Choroid plexus epithelial cell (primary cell): Measurements from ENCODE around the gene IL25.
"Not testable (repeated sequence)": the region's sequence is repeated elsewhere in the genome, so short reads cannot be mapped to it uniquely, and the experiment has no call there.

ENCODE experiments used
- DNase-seq: peaks from one replicate; pipeline ENCODE4 v3.0.0-alpha.2; 2010; ENCODE audit warnings: low read depth
- H3K4me3 ChIP-seq: 2 replicates; pipeline ENCODE4 v1.5.1; 2011; ENCODE audit warnings: low read depth, mild to moderate bottlenecking, control low read depth, low read length, moderate library complexity
- TF ChIP-seq, protein P1 (sequence below): conservative IDR thresholded peaks from 2 replicates; pipeline ENCODE4 v1.5.1; 2011; ENCODE audit warnings: low read depth, mild to moderate bottlenecking, control low read depth, inconsistent platforms, low read length, moderate library complexity

IL25 gene

GRCh38 chr14:23411563-23412525 lies 39.2 kb downstream of the IL25 start:
- TF ChIP-seq, protein P1, sequence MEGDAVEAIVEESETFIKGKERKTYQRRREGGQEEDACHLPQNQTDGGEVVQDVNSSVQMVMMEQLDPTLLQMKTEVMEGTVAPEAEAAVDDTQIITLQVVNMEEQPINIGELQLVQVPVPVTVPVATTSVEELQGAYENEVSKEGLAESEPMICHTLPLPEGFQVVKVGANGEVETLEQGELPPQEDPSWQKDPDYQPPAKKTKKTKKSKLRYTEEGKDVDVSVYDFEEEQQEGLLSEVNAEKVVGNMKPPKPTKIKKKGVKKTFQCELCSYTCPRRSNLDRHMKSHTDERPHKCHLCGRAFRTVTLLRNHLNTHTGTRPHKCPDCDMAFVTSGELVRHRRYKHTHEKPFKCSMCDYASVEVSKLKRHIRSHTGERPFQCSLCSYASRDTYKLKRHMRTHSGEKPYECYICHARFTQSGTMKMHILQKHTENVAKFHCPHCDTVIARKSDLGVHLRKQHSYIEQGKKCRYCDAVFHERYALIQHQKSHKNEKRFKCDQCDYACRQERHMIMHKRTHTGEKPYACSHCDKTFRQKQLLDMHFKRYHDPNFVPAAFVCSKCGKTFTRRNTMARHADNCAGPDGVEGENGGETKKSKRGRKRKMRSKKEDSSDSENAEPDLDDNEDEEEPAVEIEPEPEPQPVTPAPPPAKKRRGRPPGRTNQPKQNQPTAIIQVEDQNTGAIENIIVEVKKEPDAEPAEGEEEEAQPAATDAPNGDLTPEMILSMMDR = no peak
- H3K4me3 ChIP-seq = no peak overlapping the region
- DNase-seq = no peak

- H3K4me3 ChIP-seq = no peak overlapping the region
- DNase-seq = no peak
- TF ChIP-seq, protein P1 = no peak
Measured at GRCh38 chr14:23413681-23414080, 41.1 kb downstream of the IL25 start.

GRCh38 chr14:23414254-23414653 lies 41.6 kb downstream of the IL25 start:
- DNase-seq = no peak

DNA sequence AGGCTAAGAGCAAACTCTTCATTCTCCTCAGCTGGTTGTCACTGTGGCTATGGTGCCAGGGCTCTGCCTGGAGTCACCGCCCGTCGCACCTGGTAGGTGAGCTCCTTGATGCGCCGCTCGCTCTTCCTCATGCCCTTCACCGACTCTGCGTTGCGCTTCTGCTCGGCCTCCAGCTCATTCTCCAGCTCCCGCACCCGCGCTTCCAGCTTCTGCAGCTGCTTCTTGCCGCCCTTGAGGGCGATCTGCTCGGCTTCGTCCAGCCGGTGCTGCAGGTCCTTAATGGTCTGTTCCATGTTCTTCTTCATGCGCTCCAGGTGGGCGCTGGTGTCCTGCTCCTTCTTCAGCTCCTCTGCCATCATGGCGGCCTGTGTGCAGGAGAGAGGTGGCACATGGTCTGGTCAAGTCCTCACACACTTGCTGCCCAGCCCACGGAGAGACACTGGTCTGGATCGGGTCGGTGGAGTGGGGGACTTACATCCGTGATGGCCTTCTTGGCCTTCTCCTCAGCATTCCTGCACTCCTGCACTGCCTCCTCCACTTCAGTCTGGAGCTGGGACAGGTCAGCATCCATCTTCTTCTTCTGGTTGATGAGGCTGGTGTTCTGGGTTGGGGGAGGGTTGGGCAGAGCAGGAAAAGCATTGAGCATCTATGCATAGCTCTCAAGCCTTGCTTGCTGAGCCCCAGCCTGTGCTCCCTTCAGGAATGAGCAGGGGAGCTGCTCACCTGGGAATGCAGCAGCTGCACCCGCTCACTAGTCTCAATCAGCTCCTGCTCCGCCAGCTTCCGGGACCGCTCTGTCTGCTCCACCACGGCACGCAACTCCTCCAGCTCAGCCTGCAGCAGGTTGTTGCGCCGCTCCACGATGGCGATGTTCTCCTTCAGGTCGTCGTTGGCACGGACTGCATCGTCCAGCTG lies 42.6 kb downstream of the IL25 start:
- TF ChIP-seq, protein P1 = no peak
- H3K4me3 ChIP-seq = no peak overlapping the region
- DNase-seq = no peak

More at GRCh38 chr14:23414254-23414653, 41.6 kb downstream of the IL25 start:
- TF ChIP-seq, protein P1 = no peak
- H3K4me3 ChIP-seq = no peak overlapping the region

DNA sequence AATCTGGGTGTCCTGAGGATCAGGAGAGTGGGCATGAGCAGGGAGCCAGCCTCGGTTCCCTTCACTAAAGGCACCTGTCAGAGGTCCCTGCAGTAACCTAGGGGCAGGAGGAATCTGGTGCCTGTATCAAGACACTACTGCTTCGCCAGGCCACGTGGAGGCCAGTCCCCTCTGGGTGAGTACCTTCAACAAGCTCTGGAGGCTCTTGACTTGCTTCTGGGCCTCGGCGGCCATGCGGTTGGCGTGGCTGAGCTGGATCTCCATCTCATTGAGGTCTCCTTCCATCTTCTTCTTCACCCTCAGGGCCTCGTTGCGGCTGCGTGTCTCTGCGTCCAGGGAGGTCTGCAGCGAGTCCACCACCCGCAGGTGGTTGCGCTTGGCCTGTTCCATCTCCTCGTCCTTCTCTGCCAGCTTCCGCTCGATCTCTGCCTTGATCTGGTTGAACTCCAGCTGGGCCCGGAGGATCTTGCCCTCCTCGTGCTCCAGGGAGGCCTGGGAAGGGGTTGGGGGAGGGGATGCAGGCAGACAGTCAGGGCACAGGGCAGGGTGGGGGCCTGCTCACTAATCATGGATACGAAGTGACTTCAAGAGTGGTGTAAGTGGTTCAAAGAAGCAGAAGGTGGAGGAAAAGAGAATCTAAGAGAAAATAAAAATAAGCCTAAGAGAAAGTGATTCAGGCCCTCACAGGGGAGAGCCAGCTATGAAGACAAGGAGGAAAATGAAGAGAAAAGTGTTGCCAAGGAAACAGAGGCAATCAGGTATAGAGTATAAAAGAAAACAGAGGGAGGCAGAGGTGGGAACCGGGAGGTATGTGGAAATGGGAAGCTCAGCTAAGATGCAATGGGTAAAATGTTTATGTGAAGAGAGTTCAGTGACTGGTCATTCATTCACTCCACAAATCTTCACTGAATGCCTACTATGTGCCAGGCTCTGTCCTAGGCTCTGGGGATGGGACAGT lies 43.5 kb downstream of the IL25 start:
- TF ChIP-seq, protein P1 = no peak
- no peak for DNase-seq
- H3K4me3 ChIP-seq = no peak overlapping the region

DNA sequence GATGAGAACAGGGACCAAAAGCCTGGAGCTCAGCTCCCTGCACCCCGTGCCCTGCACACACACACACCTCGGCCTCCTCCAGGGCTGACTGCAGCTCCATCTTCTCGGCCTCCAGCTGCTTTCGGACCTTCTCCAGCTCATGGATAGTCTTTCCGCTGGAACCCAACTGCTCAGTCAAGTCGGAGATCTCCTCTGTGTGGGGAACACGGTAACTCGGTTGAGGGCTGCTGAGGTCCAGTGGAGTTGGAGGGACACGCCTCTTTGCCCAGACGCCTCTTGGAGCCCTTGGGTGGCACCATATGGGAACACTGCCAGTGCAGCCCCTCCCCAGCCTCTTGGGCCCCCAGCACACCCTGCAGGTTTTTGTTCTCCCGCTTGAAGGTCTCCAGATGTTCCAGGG lies 44.2 kb downstream of the IL25 start:
- H3K4me3 ChIP-seq = no peak overlapping the region
- TF ChIP-seq, protein P1 = no peak
- no peak for DNase-seq

DNA sequence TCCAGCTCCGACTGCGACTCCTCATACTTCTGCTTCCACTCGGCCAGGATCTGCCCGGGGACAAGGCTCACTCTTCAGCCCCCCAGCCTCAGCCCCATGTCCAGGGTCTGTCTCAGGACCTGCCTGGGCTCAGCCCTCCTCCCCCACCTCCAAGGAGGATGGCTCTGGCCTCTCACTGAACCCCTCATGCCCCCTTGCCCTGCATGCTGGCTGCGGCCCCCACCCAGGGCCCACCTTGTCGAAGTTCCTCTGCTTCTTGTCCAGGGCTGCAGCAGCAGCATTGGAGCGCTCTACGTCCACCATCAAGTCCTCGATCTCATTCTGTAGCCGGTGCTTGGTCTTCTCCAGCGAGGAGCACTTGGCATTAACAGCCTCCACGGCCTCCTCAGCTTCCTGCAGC lies 44.7 kb downstream of the IL25 start:
- not testable (repeated sequence) for DNase-seq

More for the DNA sequence above, 44.7 kb downstream of the IL25 start:
- H3K4me3 ChIP-seq = not testable (repeated sequence)
